K562 (cell line): ENCODE measurements around the gene ARID5B. TPM values are rescaled to one million over a fixed set of nuclear protein-coding genes. Genes with fewer than 3 reads are reported as not detected.
A peak's percentile ranks its signal among the peaks of the same experiment; 100 is the strongest.

Experiments
- ATAC-seq: fragments of 200-7000 bp; cut with Tn5 transposase; 3 replicates; pipeline ENCODE4 v1.9.1; 2020; ENCODE audit warnings: moderate library complexity
- BruUV-seq: library from RNA; stranded (reverse); fragments of 400-500 nt; replicated peaks from 2 replicates; lab custom pipeline; 2021; lab: Mats Ljungman, UMichigan
- CTCF ChIA-PET: fragments of 300-600 bp; formaldehyde crosslinking; extraction: SDS; loops from one replicate; lab custom pipeline; 2021; ENCODE audit warnings: low intra/inter-chr PET ratio; lab: Yijun Ruan, JAX
- POLR2A ChIA-PET: fragments of 300-600, 350-650 bp; sonication (Branson Sonifier 250); formaldehyde crosslinking; extraction: SDS; loops from one replicate; lab custom pipeline; 2021; ENCODE audit warnings: antibody characterized with exemption, inconsistent platforms; lab: Yijun Ruan, JAX
- DNase-seq, 4 experiments: peaks; one replicate each; pipeline versions ENCODE4 v3.0.0 to v3.0.0-alpha.2; 2011 to 2018; ENCODE audit warnings: low spot score in 3 of 4, mixed read lengths in 3 of 4; ENCODE audit errors: extremely low read depth in 1 of 4
- FAIRE-seq: peaks from 2 replicates; lab custom pipeline; 2011; peaks lifted over from hg19 to GRCh38; lab: Jason Lieb, UNC
- H2AFZ ChIP-seq: 2 replicates; pipeline ENCODE4 v1.6.0; 2011; ENCODE audit warnings: low read depth, low read length, control low read depth, inconsistent platforms
- H3K27ac ChIP-seq: fragments of 200-600 bp; 3 replicates; pipeline ENCODE4 v1.8.0; 2011; ENCODE audit warnings: low read depth, mild to moderate bottlenecking, control low read depth, inconsistent platforms, low read length, moderate library complexity, mixed read lengths; ENCODE audit errors: extremely low read depth
- H3K27me3 ChIP-seq, 2 experiments: fragments of 300-600 bp in 1 of 2; 2 replicates in 1 of 2; 3 replicates in 1 of 2; pipeline versions ENCODE4 v1.6.0 to v1.8.0; 2011; ENCODE audit warnings: inconsistent platforms in 2 of 2, low read length in 2 of 2, mild to moderate bottlenecking in 1 of 2, mixed read lengths in 1 of 2, moderate library complexity in 1 of 2; ENCODE audit not compliant: control insufficient read depth in 2 of 2, insufficient read depth in 2 of 2
- H3K36me3 ChIP-seq: fragments of 300-600 bp; 3 replicates; pipeline ENCODE4 v1.8.0; 2011; ENCODE audit warnings: mild to moderate bottlenecking, low read length, inconsistent platforms; ENCODE audit not compliant: control insufficient read depth, insufficient read depth
- H3K4me1 ChIP-seq, 2 experiments: fragments of 200-600 bp in 1 of 2; replicated peaks in 1 of 2; 2 replicates in 1 of 2; 3 replicates in 1 of 2; pipeline versions ENCODE4 v1.5.1 to v1.8.0; 2011; ENCODE audit warnings: inconsistent platforms in 2 of 2, low read length in 2 of 2, mild to moderate bottlenecking in 1 of 2, mixed read lengths in 1 of 2, moderate library complexity in 1 of 2; ENCODE audit not compliant: control insufficient read depth in 2 of 2, insufficient read depth in 2 of 2
- H3K4me2 ChIP-seq: 2 replicates; pipeline ENCODE4 v1.6.1; 2011; ENCODE audit warnings: low read length, control low read depth, inconsistent platforms, mixed read lengths; ENCODE audit not compliant: insufficient read depth
- H3K4me3 ChIP-seq: fragments of 200-600 bp; sonication (generic), shearing (Covaris generic); 2 replicates; pipeline ENCODE4 v1.5.1; 2016; ENCODE audit warnings: control low read depth, inconsistent platforms
- H3K79me2 ChIP-seq: fragments of 200-600 bp; 3 replicates; pipeline ENCODE4 v1.8.0; 2011; ENCODE audit warnings: low read length, inconsistent platforms; ENCODE audit not compliant: control insufficient read depth, insufficient read depth
- H3K9ac ChIP-seq, 2 experiments: 2 replicates each; pipeline versions ENCODE4 v1.6.0 to v1.6.1; 2011; ENCODE audit warnings: low read depth in 2 of 2, low read length in 2 of 2, control low read depth in 1 of 2, inconsistent platforms in 1 of 2, mild to moderate bottlenecking in 1 of 2, mixed read lengths in 1 of 2; ENCODE audit not compliant: insufficient read depth in 1 of 2
- H3K9me1 ChIP-seq: one replicate; pipeline ENCODE4 v1.6.0; 2011; ENCODE audit warnings: inconsistent platforms, mild to moderate bottlenecking, low read length, moderate library complexity; ENCODE audit not compliant: control insufficient read depth, insufficient read depth
- H3K9me3 ChIP-seq: replicated peaks from 2 replicates; pipeline ENCODE4 v1.5.1; 2011; ENCODE audit warnings: low read depth, low read length, inconsistent platforms; ENCODE audit not compliant: control insufficient read depth, insufficient read depth
- H4K20me1 ChIP-seq: replicated peaks from 2 replicates; pipeline ENCODE4 v1.6.1; 2011; ENCODE audit warnings: low read length, inconsistent platforms, mixed read lengths; ENCODE audit not compliant: control insufficient read depth, insufficient read depth
- ADNP ChIP-seq: fragments of 200-800 bp; sonication (Bioruptor generic); IDR thresholded peaks from 2 replicates; pipeline ENCODE4 v1.6.1; 2016; ENCODE audit warnings: missing genetic modification characterization, missing compliant biosample characterization
- BCOR ChIP-seq: fragments of 450-650 bp; IDR thresholded peaks from 2 replicates; pipeline ENCODE4 v1.6.1; 2016
- FOSL1 ChIP-seq: fragments of 200-800 bp; sonication (Bioruptor generic); conservative IDR thresholded peaks from 2 replicates; pipeline ENCODE4 v1.6.1; 2016; ENCODE audit warnings: missing genetic modification characterization, missing compliant biosample characterization
- GTF2A2 ChIP-seq: IDR thresholded peaks from 2 replicates; pipeline ENCODE4 v1.6.1; 2016; ENCODE audit warnings: mild to moderate bottlenecking, missing genetic modification characterization, missing compliant biosample characterization
- KAT7 ChIP-seq: sonication (generic); formaldehyde crosslinking; IDR thresholded peaks from 2 replicates; pipeline ENCODE4 v1.8.0; 2022; ENCODE audit warnings: missing genetic modification reagents, mild to moderate bottlenecking, borderline replicate concordance
- KDM1A ChIP-seq, 2 experiments: fragments of 450-650 bp; IDR thresholded peaks; 2 replicates each; pipeline ENCODE4 v1.6.1; 2016; ENCODE audit warnings: mild to moderate bottlenecking in 2 of 2
- POLR2AphosphoS2 ChIP-seq: IDR thresholded peaks from 2 replicates; pipeline ENCODE4 v1.6.1; 2012; ENCODE audit warnings: low read length, improper control_type of control experiment
- RBM25 ChIP-seq: fragments of 200-400 bp; formaldehyde crosslinking; IDR thresholded peaks from 2 replicates; pipeline ENCODE4 v1.6.1; 2018; ENCODE audit warnings: low read length, low read depth, moderate library complexity; ENCODE audit not compliant: severe bottlenecking
- RCOR1 ChIP-seq, 2 experiments: IDR thresholded peaks; 2 replicates each; pipeline ENCODE4 v1.6.1; 2012; ENCODE audit warnings: low read depth in 2 of 2, low read length in 2 of 2, borderline replicate concordance in 1 of 2, improper control_type of control experiment in 1 of 2
- TAF15 ChIP-seq: fragments of 200-400 bp; formaldehyde crosslinking; IDR thresholded peaks from 2 replicates; pipeline ENCODE4 v1.6.1; 2017; ENCODE audit warnings: mild to moderate bottlenecking, low read depth, low read length, moderate library complexity
- WGBS: fragments of 100-300 bp; shearing (Covaris generic); methylation state at CpG from one replicate; pipeline ENCODE4 v1.1.6; 2016; ENCODE audit warnings: low coverage, mixed read lengths; ENCODE audit not compliant: insufficient coverage; ENCODE audit errors: missing lambda C conversion rate; 5-methylcytosine and 5-hydroxymethylcytosine counted together
- in situ Hi-C: fragments of 300-500 bp; cut with MboI; formaldehyde crosslinking; loops from 4 replicates; pipeline ENCODE4 v1.15.0; 2018; ENCODE audit warnings: inconsistent platforms, mixed read lengths
- intact Hi-C: fragments of 100-400 bp; cut with micrococcal nuclease; formaldehyde crosslinking; loops from 2 replicates; pipeline ENCODE4 v1.14.2; 2022
- polyA plus RNA-seq, 8 experiments: library from polyadenylated mRNA; depleted of rRNA in 4 of 8; stranded (reverse) in 5 of 8; unstranded in 3 of 8; fragments of >200 nt; fragmentation: Nextera tagmentation in 2 of 8; fragmentation: Illumina TruSeq in 1 of 8; extraction: Ambion mirVana in 2 of 8; extraction: Trizol in 1 of 8; gene quantifications; 2 replicates each; pipeline versions ENCODE4 v1.2.1 to v1.2.3, GENCODE V29; 2011 to 2014; ENCODE audit warnings: inconsistent platforms in 1 of 8, missing spikeins in 1 of 8
- total RNA-seq, 7 experiments: library from RNA; depleted of rRNA in 6 of 7; stranded (reverse); fragments of >200 nt in 6 of 7; fragmentation: Illumina TruSeq in 2 of 7; extraction: Trizol in 2 of 7; gene quantifications; 2 replicates each; pipeline versions ENCODE4 v1.2.1 to v1.2.3, GENCODE V29; 2011 to 2021; ENCODE audit warnings: low replicate concordance in 1 of 7
- TF ChIP-seq, protein P1 (sequence below): sonication (generic); IDR thresholded peaks from 2 replicates; pipeline ENCODE4 v1.6.1; 2016

The ARID5B gene
- total and polyA plus RNA-seq, 9 of the 15 experiments (the other 6 are each of a cell fraction or from before 2014, with no cell fraction given) = 0.48 to 1.6 (median 0.80) TPM

DNA sequence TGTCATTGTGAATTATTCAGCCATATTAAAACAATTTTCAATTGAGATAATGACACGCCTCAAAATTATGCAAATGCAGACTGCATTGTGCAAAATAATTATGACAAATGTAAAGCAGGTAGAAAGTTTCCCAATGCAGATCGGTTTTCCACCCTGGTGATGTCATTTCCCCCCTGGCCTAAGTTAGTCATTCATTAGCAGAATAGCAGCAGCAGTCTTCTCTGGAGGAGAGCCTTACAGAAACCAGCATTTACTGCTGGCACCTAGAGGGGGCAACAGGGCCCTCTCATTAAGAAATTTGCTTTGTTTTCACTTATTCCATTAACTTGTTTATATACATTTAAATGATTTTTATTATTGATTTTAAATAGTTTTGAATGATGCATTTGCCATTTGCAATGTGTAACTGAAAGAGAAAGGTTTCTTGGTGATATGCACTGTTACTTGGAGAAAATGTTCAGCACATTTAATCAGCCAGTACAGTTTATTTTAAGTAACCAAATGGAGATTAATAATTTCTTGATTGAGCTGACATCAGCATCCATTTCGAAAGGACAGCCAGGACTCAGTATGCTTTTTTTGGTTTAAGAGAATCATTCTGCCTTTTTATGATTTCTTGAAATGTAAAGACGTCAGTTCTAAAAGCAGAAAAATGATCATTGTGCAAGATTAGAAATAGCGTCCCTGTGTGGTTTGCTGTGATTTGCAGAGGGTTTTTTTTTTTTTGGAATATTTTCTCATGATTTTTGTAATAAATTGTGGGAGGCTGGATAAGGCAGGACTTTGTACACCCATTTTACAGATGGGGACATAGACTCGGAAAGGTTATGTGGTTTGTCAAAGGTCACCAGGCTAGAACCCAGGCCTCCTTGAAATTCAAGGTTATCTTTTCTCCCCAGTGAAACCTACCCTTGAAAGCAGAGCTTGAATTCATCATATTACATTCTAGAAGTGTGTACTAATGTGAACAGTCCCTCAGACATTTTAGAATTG lies 3.5 kb downstream of the ARID5B start (continued):
- TF ChIP-seq POLR2AphosphoS2 (no peak), KAT7 (CRISPR knock-in tag) (no peak), GTF2A2 (tag) (no peak), RBM25 (peak; percentile 76), FOSL1 (tag) (peak; percentile 49)
- TF ChIP-seq, protein P1, sequence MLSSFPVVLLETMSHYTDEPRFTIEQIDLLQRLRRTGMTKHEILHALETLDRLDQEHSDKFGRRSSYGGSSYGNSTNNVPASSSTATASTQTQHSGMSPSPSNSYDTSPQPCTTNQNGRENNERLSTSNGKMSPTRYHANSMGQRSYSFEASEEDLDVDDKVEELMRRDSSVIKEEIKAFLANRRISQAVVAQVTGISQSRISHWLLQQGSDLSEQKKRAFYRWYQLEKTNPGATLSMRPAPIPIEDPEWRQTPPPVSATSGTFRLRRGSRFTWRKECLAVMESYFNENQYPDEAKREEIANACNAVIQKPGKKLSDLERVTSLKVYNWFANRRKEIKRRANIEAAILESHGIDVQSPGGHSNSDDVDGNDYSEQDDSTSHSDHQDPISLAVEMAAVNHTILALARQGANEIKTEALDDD = peak; percentile 70

DNA sequence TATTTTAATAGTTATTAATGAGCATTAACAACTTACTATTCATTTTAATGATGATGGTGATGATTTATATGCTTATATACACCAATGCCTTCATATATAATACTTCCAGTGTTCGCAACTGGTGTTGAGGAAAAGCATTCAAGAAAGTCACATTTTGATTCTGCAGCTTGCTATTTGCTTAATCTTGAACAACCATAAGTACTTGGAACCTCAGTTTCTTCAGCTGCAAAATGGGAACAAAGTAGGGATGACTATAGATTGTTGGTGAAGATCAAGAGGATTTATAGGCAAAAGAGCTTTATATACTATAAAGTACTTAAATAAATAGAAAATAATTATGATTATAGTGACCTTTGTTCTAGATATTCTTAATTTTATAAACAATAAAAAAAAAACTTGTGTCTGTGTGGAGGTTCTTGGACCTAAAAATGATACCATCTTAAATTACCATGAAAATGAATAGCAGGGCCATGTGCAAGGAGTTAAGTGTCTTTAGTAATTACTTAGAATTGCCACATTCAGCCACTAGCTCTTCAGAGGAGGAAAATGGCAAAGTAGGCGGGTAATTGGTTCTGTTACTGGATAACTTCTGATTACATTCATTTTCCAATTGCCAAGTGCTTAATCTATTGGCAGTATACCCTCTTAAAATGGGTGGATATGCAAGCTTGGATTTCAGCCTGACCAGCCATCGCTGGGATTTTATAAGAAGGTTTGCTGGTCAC lies 4.5 kb downstream of the ARID5B start:
- H3K79me2 ChIP-seq = no peaks in the 10 kb centered on the region

More for the DNA sequence above, 4.5 kb downstream of the ARID5B start:
- Histone ChIP-seq H3K27ac (no peak overlapping the region), H2AFZ (no peak overlapping the region), H3K9me3 (no peaks in the 10 kb centered on the region), H4K20me1 (no peaks in the 10 kb centered on the region), H3K27me3 (no peaks in the 10 kb centered on the region), H3K9me1 (no peaks in the 10 kb centered on the region), H3K36me3 (no peaks in the 10 kb centered on the region), H3K4me2 (no peak overlapping the region), H3K4me3 (no peak overlapping the region), H3K4me1 (peaks cover 0 to 6% of the 10 kb centered on the region in 2 experiments; a peak in 2 of 5 replicates), H3K9ac (no peak overlapping the region)
- in situ Hi-C loops (no loop called here), intact Hi-C loops (no loop called here)
- no peak for TF ChIP-seq TAF15
- TF ChIP-seq RCOR1 (IDR thresholded peaks at IDR 0.05; ENCODE audit: borderline replicate concordance in 1 of 2, low read depth in 2 of 2, low read length in 2 of 2) = 0 out of 4 replicates have a peak, but pooled peaks of 1 of the 2 experiments have one; percentile 13
- peak; percentile 96 for TF ChIP-seq RBM25
- peak; percentile 62 for TF ChIP-seq ADNP (tag)
- TF ChIP-seq BCOR = peak; percentile 71
- TF ChIP-seq KDM1A (IDR thresholded peaks at IDR 0.05) = 0 out of 4 replicates have a peak, but pooled peaks of 1 of the 2 experiments have one; percentile 32
- ChIA-PET POLR2A (interaction anchor here (2.0 kb wide), 1 partner anchor 10 kb away, joined by 7 read pairs; no protein-coding TSS in a partner anchor), CTCF (no interaction called here)
- ATAC-seq = no peak
- no peak for FAIRE-seq
- WGBS = 61% methylated on average over 3 of the region's 3 CpGs
- BruUV-seq = no TSS peak
- DNase-seq = no peak
